SK-N-SH (cell line): ENCODE data around the gene MOBP. TPM values are rescaled to one million over a fixed set of nuclear protein-coding genes. Genes with fewer than 3 reads are reported as not detected.

Source experiments
- CTCF ChIA-PET: fragments of 300-600, 350-600 bp; formaldehyde crosslinking; extraction: SDS; loops from one replicate; lab custom pipeline; 2021; lab: Yijun Ruan, JAX
- POLR2A ChIA-PET: fragments of 350-600 bp; sonication (Branson Sonifier 250); formaldehyde crosslinking; extraction: SDS; loops from one replicate; lab custom pipeline; 2020; ENCODE audit warnings: antibody characterized with exemption, inconsistent platforms; lab: Yijun Ruan, JAX
- DNase-seq: peaks from one replicate; pipeline ENCODE4 v3.0.0; 2012
- H2AFZ ChIP-seq: fragments of 200-600 bp; sonication (generic); 2 replicates; pipeline ENCODE4 v1.8.1; 2016; ENCODE audit warnings: antibody characterized with exemption, mild to moderate bottlenecking, low read depth
- H3F3A ChIP-seq: fragments of 200-600 bp; sonication (generic); replicated peaks from 2 replicates; pipeline ENCODE3; 2016; ENCODE audit warnings: antibody characterized with exemption, mild to moderate bottlenecking; ENCODE audit not compliant: insufficient read depth
- H3K27ac ChIP-seq, 2 experiments: fragments of 200-500 bp in 1 of 2; fragments of 200-600 bp in 1 of 2; sonication (Bioruptor generic) in 1 of 2; sonication (generic), shearing (Covaris generic) in 1 of 2; 2 replicates each; pipeline versions ENCODE4 v1.5.1 to v1.6.1; 2014 to 2016; ENCODE audit warnings: low read depth in 2 of 2, inconsistent platforms in 1 of 2, low read length in 1 of 2, mild to moderate bottlenecking in 1 of 2, mixed read lengths in 1 of 2
- H3K27me3 ChIP-seq: fragments of 200-600 bp; sonication (generic), shearing (Covaris generic); 2 replicates; pipeline ENCODE4 v1.6.1; 2016; ENCODE audit warnings: mixed run types; ENCODE audit not compliant: insufficient read depth
- H3K36me3 ChIP-seq, 2 experiments: fragments of 200-500 bp in 1 of 2; fragments of 200-600 bp in 1 of 2; sonication (Bioruptor generic) in 1 of 2; sonication (generic) in 1 of 2; replicated peaks in 1 of 2; 2 replicates each; pipeline versions ENCODE3 to v1.5.1; 2014 to 2016; ENCODE audit warnings: low read length in 1 of 2, mild to moderate bottlenecking in 1 of 2; ENCODE audit not compliant: insufficient read depth in 2 of 2, control insufficient read depth in 1 of 2
- H3K4me1 ChIP-seq, 2 experiments: fragments of 200-500 bp in 1 of 2; fragments of 200-600 bp in 1 of 2; sonication (Bioruptor generic) in 1 of 2; sonication (generic), shearing (Covaris generic) in 1 of 2; 2 replicates each; pipeline versions ENCODE4 v1.5.1 to v1.6.1; 2014 to 2016; ENCODE audit warnings: low read depth in 1 of 2, low read length in 1 of 2, mixed run types in 1 of 2; ENCODE audit not compliant: insufficient read depth in 2 of 2, control insufficient read depth in 1 of 2
- H3K4me2 ChIP-seq: fragments of 200-600 bp; sonication (generic), shearing (Covaris generic); 2 replicates; pipeline ENCODE4 v1.6.1; 2017; ENCODE audit warnings: mixed run types
- H3K4me3 ChIP-seq, 2 experiments: fragments of 200-500 bp in 1 of 2; fragments of 200-600 bp in 1 of 2; sonication (Bioruptor generic) in 1 of 2; sonication (generic), shearing (Covaris generic) in 1 of 2; 2 replicates each; pipeline versions ENCODE4 v1.5.1 to v1.8.1; 2014 to 2016; ENCODE audit warnings: low read depth in 2 of 2, inconsistent platforms in 1 of 2, low read length in 1 of 2, mild to moderate bottlenecking in 1 of 2, mixed read lengths in 1 of 2, moderate library complexity in 1 of 2
- H3K79me2 ChIP-seq: fragments of 200-600 bp; sonication (generic); 2 replicates; pipeline ENCODE4 v1.8.1; 2017; ENCODE audit warnings: mild to moderate bottlenecking; ENCODE audit not compliant: insufficient read depth
- H3K9ac ChIP-seq: fragments of 200-600 bp; sonication (generic); 2 replicates; pipeline ENCODE4 v1.6.1; 2017; ENCODE audit warnings: mixed run types
- H3K9me2 ChIP-seq: fragments of 200-600 bp; sonication (generic); 2 replicates; pipeline ENCODE4 v1.6.1; 2017; ENCODE audit warnings: mixed run types
- H3K9me3 ChIP-seq: fragments of 200-600 bp; sonication (generic); 2 replicates; pipeline ENCODE4 v1.6.1; 2017; ENCODE audit warnings: mixed run types, mild to moderate bottlenecking, moderate library complexity
- H4K20me1 ChIP-seq: fragments of 200-600 bp; sonication (generic); 2 replicates; pipeline ENCODE4 v1.6.1; 2017; ENCODE audit warnings: mild to moderate bottlenecking, mixed run types; ENCODE audit not compliant: insufficient read depth
- ELF1 ChIP-seq: IDR thresholded peaks from 2 replicates; pipeline ENCODE4 v1.4.0; 2012
- FOSL2 ChIP-seq: IDR thresholded peaks from 2 replicates; pipeline ENCODE4 v1.4.0; 2012; ENCODE audit warnings: low read depth, mild to moderate bottlenecking, moderate library complexity, borderline replicate concordance
- FOXJ3 ChIP-seq: sonication (generic); formaldehyde crosslinking; IDR thresholded peaks from 2 replicates; pipeline ENCODE4 v1.5.1; 2020; ENCODE audit warnings: mild to moderate bottlenecking, missing genetic modification reagents
- IRF3 ChIP-seq: fragments of 150-350 bp; IDR thresholded peaks from 2 replicates; pipeline ENCODE4 v1.6.1; 2016; ENCODE audit warnings: mild to moderate bottlenecking, low read depth, low read length
- MEF2A ChIP-seq: IDR thresholded peaks from 2 replicates; pipeline ENCODE4 v1.4.0; 2012; ENCODE audit warnings: low read depth, borderline replicate concordance
- RAD21 ChIP-seq: IDR thresholded peaks from 2 replicates; pipeline ENCODE4 v1.6.1; 2012; ENCODE audit warnings: mild to moderate bottlenecking, low read length
- REST ChIP-seq: IDR thresholded peaks from 2 replicates; pipeline ENCODE4 v1.6.1; 2012; ENCODE audit warnings: mild to moderate bottlenecking, low read depth, low read length, moderate library complexity
- SIN3A ChIP-seq: IDR thresholded peaks from 2 replicates; pipeline ENCODE4 v1.6.1; 2012; ENCODE audit warnings: low read depth, mild to moderate bottlenecking, low read length, moderate library complexity, borderline replicate concordance
- TAF1 ChIP-seq: IDR thresholded peaks from 2 replicates; pipeline ENCODE4 v1.6.1; 2012; ENCODE audit warnings: low read depth, mild to moderate bottlenecking, low read length, moderate library complexity, borderline replicate concordance
- TCF12 ChIP-seq: IDR thresholded peaks from 2 replicates; pipeline ENCODE4 v1.4.0; 2012
- TEAD4 ChIP-seq: IDR thresholded peaks from 2 replicates; pipeline ENCODE4 v1.4.0; 2012; ENCODE audit warnings: mild to moderate bottlenecking, borderline replicate concordance; ENCODE audit not compliant: insufficient read depth
- WGBS: methylation state at CpG from one replicate; pipeline ENCODE4 v1.1.6; 2017; ENCODE audit warnings: low lambda C conversion rate; 5-methylcytosine and 5-hydroxymethylcytosine counted together
- polyA plus RNA-seq, 3 experiments: library from polyadenylated mRNA; depleted of rRNA; stranded (reverse); fragments of >200 nt; gene quantifications; 2 replicates each; pipeline ENCODE4 v1.2.3, GENCODE V29; 2012

The MOBP gene
- polyA plus RNA-seq, 1 of the 3 experiments (the other 2 are of a cell fraction), result not detected

DNA sequence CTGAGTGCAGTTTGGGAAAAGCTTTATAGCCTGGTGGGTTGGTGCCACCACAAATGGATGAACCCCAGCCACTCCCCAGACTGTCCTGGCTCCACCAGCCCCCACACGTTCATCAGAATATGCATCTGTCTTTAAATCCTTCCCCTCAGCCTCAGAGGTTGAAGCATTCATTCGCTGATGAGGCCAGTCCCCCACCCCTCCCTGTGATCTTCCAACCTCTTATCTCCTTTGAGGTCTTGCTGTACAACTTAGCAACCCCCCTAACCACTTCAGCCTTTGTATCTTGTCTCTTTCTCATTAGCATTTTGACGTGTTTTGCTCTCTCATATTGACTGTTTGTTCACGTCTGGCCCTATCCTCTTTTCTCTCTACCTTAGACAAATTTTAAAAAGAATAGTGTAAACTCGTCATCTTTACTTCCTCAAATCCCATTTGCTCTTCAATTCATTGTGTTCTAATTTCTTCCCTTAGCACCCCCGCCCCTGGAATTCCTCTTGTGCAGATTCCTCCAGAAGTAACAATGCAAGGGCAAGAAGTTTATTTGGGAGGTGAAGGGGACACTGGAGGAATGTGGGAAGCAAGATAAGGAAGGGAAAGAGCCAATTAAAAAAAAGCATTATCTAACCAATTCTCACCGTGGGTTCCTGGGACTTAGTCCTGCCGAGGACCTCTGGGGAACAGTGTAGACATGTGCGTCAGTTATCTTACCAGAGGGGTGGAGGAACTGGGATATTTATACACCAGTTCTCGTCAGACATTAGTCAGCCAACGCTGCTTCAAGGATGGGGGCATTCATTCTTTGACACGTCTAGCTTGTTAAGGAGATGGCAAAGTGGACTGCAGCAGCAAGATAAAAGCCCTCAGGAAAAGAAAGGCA is 38.6 kb downstream of the MOBP start:
- Histone ChIP-seq H3K9me3 (no peaks in the 10 kb centered on the region), H3K4me2 (no peak overlapping the region), H3K79me2 (no peaks in the 10 kb centered on the region), H3F3A (no peaks in the 10 kb centered on the region), H3K9ac (no peak overlapping the region), H3K4me1 (peaks cover 0 to 9% of the 10 kb centered on the region in 2 experiments; a peak in 1 of 4 replicates), H3K27ac (no peak overlapping the region), H3K4me3 (no peak overlapping the region), H2AFZ (no peak overlapping the region), H4K20me1 (no peaks in the 10 kb centered on the region), H3K9me2 (no peaks in the 10 kb centered on the region), H3K27me3 (peaks cover 17% of the 10 kb centered on the region; the same call in 1 of the 2 replicates), H3K36me3 (no peaks in the 10 kb centered on the region)
- CTCF ChIA-PET, result interaction anchor here (1.2 to 2.5 kb wide), 2 partner anchors 36 to 58 kb away, joined by 4 to 7 read pairs; no protein-coding TSS in a partner anchor
- DNase-seq, result no peak
- POLR2A ChIA-PET, result no interaction called here
- WGBS, result 40% methylated on average over 12 of the region's 12 CpGs
- no peak for TF ChIP-seq ELF1
- TF ChIP-seq TEAD4, result no peak
- TF ChIP-seq FOSL2, result no peak
- TF ChIP-seq FOXJ3 (CRISPR knock-in tag), result no peak
- TF ChIP-seq TCF12, result no peak
- TF ChIP-seq, all 33 proteins: peak for 0

GRCh38 chr3:39506863-39507262 is 39.4 kb downstream of the MOBP start:
- Histone ChIP-seq H3K9me3 (no peaks in the 10 kb centered on the region), H3F3A (no peaks in the 10 kb centered on the region), H3K79me2 (no peaks in the 10 kb centered on the region), H3K9ac (no peak overlapping the region), H4K20me1 (no peaks in the 10 kb centered on the region), H3K27me3 (peaks cover 14% of the 10 kb centered on the region; the same call in 1 of the 2 replicates), H2AFZ (no peak overlapping the region), H3K27ac (no peak overlapping the region), H3K4me2 (no peak overlapping the region), H3K4me3 (no peak overlapping the region), H3K9me2 (no peaks in the 10 kb centered on the region), H3K36me3 (no peaks in the 10 kb centered on the region), H3K4me1 (peaks cover 0 to 7% of the 10 kb centered on the region in 2 experiments; a peak in 1 of 4 replicates)
- no peak for DNase-seq
- ChIA-PET POLR2A (no interaction called here), CTCF (interaction anchor here (0.9 to 1.9 kb wide), 3 partner anchors 8 to 59 kb away, joined by 3 to 14 read pairs (median 4); no protein-coding TSS in a partner anchor)
- WGBS, result 13% methylated on average over 1 of the region's 1 CpG
- TF ChIP-seq TAF1 (no peak), RAD21 (no peak), REST (no peak), SIN3A (no peak), IRF3 (no peak), MEF2A (no peak)
